ENCODE measurements around the gene GSG1.

Gene GSG1

GRCh38 chr12:13128291-13128965, 25.0 kb upstream of the GSG1 start:
- Histone ChIP-seq H3K9ac (no peak overlapping the region), H3K9me3 (ENCODE audit: control insufficient read depth, low read length) (no peaks in the 10 kb centered on the region), H3K4me3 (ENCODE audit: low read depth, low read length) (no peak overlapping the region), H3K4me2 (ENCODE audit: low read length) (no peak overlapping the region), H3K79me2 (no peaks in the 10 kb centered on the region), H3K27me3 (ENCODE audit: control insufficient read depth, insufficient read depth, low read length) (no peaks in the 10 kb centered on the region), H3K36me3 (ENCODE audit: control insufficient read depth, insufficient read depth, low read length) (no peaks in the 10 kb centered on the region), H3K27ac (no peak overlapping the region), H2AFZ (no peak overlapping the region), H3K4me1 (no peaks in the 10 kb centered on the region)
- no peak for TF ChIP-seq CTCF (IDR thresholded peaks at IDR 0.05)

- Histone ChIP-seq H3K9ac (no peak overlapping the region), H3K4me2 (ENCODE audit: low read length) (no peak overlapping the region), H3K27me3 (ENCODE audit: control insufficient read depth, insufficient read depth, low read length) (no peaks in the 10 kb centered on the region), H3K4me3 (ENCODE audit: low read depth, low read length) (no peak overlapping the region), H3K27ac (no peak overlapping the region), H2AFZ (no peak overlapping the region), H3K79me2 (no peaks in the 10 kb centered on the region), H3K36me3 (ENCODE audit: control insufficient read depth, insufficient read depth, low read length) (no peaks in the 10 kb centered on the region), H3K4me1 (no peaks in the 10 kb centered on the region), H3K9me3 (ENCODE audit: control insufficient read depth, low read length) (no peaks in the 10 kb centered on the region)
- TF ChIP-seq CTCF (IDR thresholded peaks at IDR 0.05), result no peak
Measured at GRCh38 chr12:13127444-13127843, 24.0 kb upstream of the GSG1 start.

- Histone ChIP-seq H3K27me3 (ENCODE audit: control insufficient read depth, insufficient read depth, low read length) (no peaks in the 10 kb centered on the region), H2AFZ (peak overlapping the region; percentile 16), H3K4me2 (ENCODE audit: low read length) (no peak overlapping the region), H3K36me3 (ENCODE audit: control insufficient read depth, insufficient read depth, low read length) (no peaks in the 10 kb centered on the region), H3K9ac (no peak overlapping the region), H3K4me1 (no peaks in the 10 kb centered on the region), H3K27ac (no peak overlapping the region), H3K79me2 (no peaks in the 10 kb centered on the region), H3K4me3 (ENCODE audit: low read depth, low read length) (no peak overlapping the region), H3K9me3 (ENCODE audit: control insufficient read depth, low read length) (no peaks in the 10 kb centered on the region)
- no peak for TF ChIP-seq CTCF (IDR thresholded peaks at IDR 0.05)
Measured at GRCh38 chr12:13126494-13126893, 23.0 kb upstream of the GSG1 start.

- Histone ChIP-seq H3K9me3 (ENCODE audit: control insufficient read depth, low read length) (no peaks in the 10 kb centered on the region), H3K27me3 (ENCODE audit: control insufficient read depth, insufficient read depth, low read length) (no peaks in the 10 kb centered on the region), H3K4me1 (no peaks in the 10 kb centered on the region), H3K4me2 (ENCODE audit: low read length) (no peak overlapping the region), H3K9ac (no peak overlapping the region), H2AFZ (no peak overlapping the region), H3K36me3 (ENCODE audit: control insufficient read depth, insufficient read depth, low read length) (no peaks in the 10 kb centered on the region), H3K4me3 (ENCODE audit: low read depth, low read length) (no peak overlapping the region), H3K79me2 (no peaks in the 10 kb centered on the region), H3K27ac (no peak overlapping the region)
- TF ChIP-seq CTCF (IDR thresholded peaks at IDR 0.05), result no peak
Measured at GRCh38 chr12:13125996-13126395, 22.5 kb upstream of the GSG1 start.

Measured in parathyroid adenoma (tissue), 2 donors.